Tibial artery (tissue), 4 donors: ENCODE results near the gene GCN1.

ENCODE experiments used
- DNase-seq, 2 donors: peaks; one replicate each; pipeline ENCODE4 v3.0.0-alpha.2; 2019
- H3K27ac ChIP-seq, 2 donors: fragments of 200-600 bp; sonication (generic) in 1 of 2; 1 replicate in 1 of 2; 2 replicates in 1 of 2; pipeline ENCODE4 v1.5.1; 2018 to 2019; ENCODE audit warnings: mild to moderate bottlenecking in 1 of 2
- H3K27me3 ChIP-seq, 2 donors: fragments of 200-600 bp; sonication (generic) in 1 of 2; one replicate each; pipeline versions ENCODE4 v1.5.1 to v1.6.0; 2016 to 2019
- H3K36me3 ChIP-seq, 3 donors: fragments of 200-600 bp; sonication (generic) in 2 of 3; one replicate each; pipeline ENCODE4 v1.5.1; 2016 to 2019; ENCODE audit warnings: mild to moderate bottlenecking in 2 of 3
- H3K4me1 ChIP-seq, 4 donors: fragments of 200-600 bp; sonication (generic) in 2 of 4; 1 replicate in 3 of 4; 2 replicates in 1 of 4; pipeline ENCODE4 v1.5.1; 2016 to 2019
- H3K4me3 ChIP-seq, 2 donors: fragments of 200-600 bp; sonication (generic) in 1 of 2; 1 replicate in 1 of 2; 2 replicates in 1 of 2; pipeline ENCODE4 v1.5.1; 2018 to 2019; ENCODE audit warnings: mild to moderate bottlenecking in 2 of 2
- H3K9me3 ChIP-seq, 3 donors: fragments of 200-600 bp; sonication (generic) in 1 of 3; one replicate each; pipeline ENCODE4 v1.5.1; 2016 to 2019
- intact Hi-C: fragments of 100-400 bp; cut with DNase I; formaldehyde crosslinking; loops from one replicate; pipeline ENCODE4 v1.15.0; 2023; ENCODE audit warnings: low total_unique reads
- TF ChIP-seq, protein P1 (sequence below), 2 experiments: fragments of 200-600 bp in 1 of 2; fragments of 450-650 bp in 1 of 2; IDR thresholded peaks; one replicate each; pipeline ENCODE4 v1.5.1; 2017 to 2019; ENCODE audit warnings: antibody characterized with exemption in 2 of 2, mild to moderate bottlenecking in 1 of 2, moderate library complexity in 1 of 2

The GCN1 gene

DNA sequence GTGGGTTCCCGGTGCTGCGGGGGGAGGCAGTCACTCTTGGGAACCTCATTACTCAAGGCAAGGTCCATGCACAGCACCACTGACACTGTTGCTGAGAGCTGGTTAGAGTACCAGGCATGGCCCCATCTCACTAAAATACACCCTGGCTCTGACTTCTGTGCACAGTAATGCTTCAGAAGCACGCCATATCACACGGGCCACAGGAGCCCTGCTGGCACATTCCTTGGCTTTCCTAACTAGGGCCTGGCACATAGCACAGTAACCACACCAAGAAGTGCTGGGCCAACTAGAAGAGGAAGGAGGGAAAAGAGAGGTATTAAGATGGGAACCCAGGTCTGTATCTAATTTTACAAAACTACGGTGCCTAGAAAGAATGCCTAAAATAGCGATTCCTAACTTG lies 64.5 kb downstream of the GCN1 start:
- Histone ChIP-seq H3K27ac (no peak overlapping the region), H3K9me3 (no peaks in the 10 kb centered on the region), H3K36me3 (peaks cover 77 to 90% (median 84%) of the 10 kb centered on the region in 3 donors), H3K27me3 (no peaks in the 10 kb centered on the region), H3K4me1 (no peaks in the 10 kb centered on the region), H3K4me3 (no peak overlapping the region)
- no peak for DNase-seq
- TF ChIP-seq, protein P1, sequence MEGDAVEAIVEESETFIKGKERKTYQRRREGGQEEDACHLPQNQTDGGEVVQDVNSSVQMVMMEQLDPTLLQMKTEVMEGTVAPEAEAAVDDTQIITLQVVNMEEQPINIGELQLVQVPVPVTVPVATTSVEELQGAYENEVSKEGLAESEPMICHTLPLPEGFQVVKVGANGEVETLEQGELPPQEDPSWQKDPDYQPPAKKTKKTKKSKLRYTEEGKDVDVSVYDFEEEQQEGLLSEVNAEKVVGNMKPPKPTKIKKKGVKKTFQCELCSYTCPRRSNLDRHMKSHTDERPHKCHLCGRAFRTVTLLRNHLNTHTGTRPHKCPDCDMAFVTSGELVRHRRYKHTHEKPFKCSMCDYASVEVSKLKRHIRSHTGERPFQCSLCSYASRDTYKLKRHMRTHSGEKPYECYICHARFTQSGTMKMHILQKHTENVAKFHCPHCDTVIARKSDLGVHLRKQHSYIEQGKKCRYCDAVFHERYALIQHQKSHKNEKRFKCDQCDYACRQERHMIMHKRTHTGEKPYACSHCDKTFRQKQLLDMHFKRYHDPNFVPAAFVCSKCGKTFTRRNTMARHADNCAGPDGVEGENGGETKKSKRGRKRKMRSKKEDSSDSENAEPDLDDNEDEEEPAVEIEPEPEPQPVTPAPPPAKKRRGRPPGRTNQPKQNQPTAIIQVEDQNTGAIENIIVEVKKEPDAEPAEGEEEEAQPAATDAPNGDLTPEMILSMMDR (IDR thresholded peaks at IDR 0.05): no peak
- intact Hi-C loops: no loop called here

DNA sequence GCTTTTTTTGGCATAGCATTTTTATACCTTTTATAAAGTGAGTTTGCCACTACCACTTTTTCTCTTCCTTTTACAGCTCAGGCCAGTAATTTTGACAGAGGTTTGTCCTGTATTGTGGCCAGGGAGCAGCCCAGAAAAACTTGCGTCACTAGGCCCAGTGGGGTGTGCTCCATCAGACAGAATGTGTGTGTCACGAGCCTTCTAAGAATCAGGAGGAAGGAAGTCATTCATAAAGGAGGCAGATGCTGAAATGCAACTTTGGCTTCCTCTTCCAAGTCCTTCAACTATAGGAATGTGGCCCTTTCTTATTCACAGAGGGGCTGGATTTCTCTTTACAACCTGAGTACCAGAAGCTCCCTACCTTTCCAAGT lies 67.9 kb downstream of the GCN1 start:
- TF ChIP-seq, protein P1 (IDR thresholded peaks at IDR 0.05): no peak
- H3K4me1 ChIP-seq: no peaks in the 10 kb centered on the region
- no peak overlapping the region for H3K27ac ChIP-seq
- H3K9me3 ChIP-seq: no peaks in the 10 kb centered on the region
- H3K4me3 ChIP-seq: no peak overlapping the region
- no peaks in the 10 kb centered on the region for H3K27me3 ChIP-seq
- peak; percentile 65 to 75 for DNase-seq
- intact Hi-C loops: no loop called here
- H3K36me3 ChIP-seq: peaks cover 45 to 56% (median 51%) of the 10 kb centered on the region in 3 donors

DNA sequence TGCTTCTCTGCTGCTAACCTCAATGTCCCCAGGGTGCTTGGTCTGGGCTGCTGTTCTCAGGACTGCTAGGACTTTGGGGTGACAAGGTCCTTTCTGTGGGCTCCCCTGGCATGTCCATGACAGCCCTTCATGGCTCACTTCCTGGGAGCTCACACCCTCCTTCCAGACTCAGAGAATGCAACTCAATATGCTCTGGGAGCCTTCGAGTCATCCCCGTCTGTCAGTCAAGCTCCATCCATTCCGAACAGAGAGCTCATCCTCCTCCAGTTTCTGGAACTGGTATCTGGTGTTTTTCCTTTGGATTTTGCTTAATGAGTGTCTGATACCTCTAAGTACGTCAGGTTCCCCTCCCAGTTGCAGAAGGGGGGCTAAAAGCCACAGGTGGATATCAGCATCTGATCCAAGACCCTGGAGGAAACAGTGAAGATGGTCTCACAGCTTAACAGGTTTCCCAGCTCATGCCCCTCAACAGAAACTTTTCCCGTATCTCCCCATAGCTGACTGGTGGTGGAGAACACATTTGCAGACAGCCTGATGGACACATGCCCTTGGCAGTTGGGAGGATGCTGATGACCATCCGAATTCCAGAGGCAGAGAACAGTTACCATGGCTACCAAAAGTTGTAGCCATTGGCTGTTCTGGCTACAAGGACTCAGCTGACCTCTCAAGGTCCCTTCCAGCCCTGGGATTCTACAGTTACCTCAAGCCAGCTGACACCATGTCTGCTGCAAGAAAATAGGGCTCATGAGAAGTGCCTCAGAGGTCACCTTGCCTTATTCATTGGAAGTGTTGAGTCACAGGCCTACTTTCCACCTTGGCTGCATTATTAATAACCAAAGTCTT lies 68.5 kb downstream of the GCN1 start:
- Histone ChIP-seq H3K36me3 (peaks cover 39 to 50% (median 45%) of the 10 kb centered on the region in 3 donors), H3K4me1 (no peaks in the 10 kb centered on the region), H3K27me3 (no peaks in the 10 kb centered on the region), H3K4me3 (no peak overlapping the region), H3K27ac (no peak overlapping the region), H3K9me3 (no peaks in the 10 kb centered on the region)
- TF ChIP-seq, protein P1 (IDR thresholded peaks at IDR 0.05): no peak
- DNase-seq: no peak
- intact Hi-C loops: no loop called here

DNA sequence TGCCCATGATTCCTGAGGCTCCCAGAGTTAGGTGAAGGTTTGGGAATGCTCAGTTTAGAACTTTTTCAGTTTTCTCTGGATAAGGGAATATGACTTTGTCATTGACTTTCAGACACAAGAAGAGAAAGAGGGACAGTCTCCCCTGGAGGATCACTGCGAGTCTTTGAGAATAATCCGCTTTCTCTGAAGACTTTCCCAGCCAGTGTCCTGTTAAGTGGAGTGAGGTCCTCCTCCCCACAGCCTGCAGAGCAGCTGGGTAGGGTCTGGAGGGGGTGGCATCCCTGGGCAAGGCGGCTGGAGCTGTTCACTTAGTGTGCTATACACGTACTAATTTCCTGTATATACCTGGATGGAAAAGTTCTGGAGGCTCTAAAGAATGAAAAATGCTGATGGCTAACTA lies 69.5 kb downstream of the GCN1 start:
- Histone ChIP-seq H3K4me1 (no peaks in the 10 kb centered on the region), H3K27ac (no peak overlapping the region), H3K9me3 (no peaks in the 10 kb centered on the region), H3K36me3 (peaks cover 29 to 40% (median 35%) of the 10 kb centered on the region in 3 donors), H3K4me3 (no peak overlapping the region), H3K27me3 (no peaks in the 10 kb centered on the region)
- TF ChIP-seq, protein P1 (IDR thresholded peaks at IDR 0.05): no peak
- no peak for DNase-seq
- intact Hi-C loops: no loop called here

DNA sequence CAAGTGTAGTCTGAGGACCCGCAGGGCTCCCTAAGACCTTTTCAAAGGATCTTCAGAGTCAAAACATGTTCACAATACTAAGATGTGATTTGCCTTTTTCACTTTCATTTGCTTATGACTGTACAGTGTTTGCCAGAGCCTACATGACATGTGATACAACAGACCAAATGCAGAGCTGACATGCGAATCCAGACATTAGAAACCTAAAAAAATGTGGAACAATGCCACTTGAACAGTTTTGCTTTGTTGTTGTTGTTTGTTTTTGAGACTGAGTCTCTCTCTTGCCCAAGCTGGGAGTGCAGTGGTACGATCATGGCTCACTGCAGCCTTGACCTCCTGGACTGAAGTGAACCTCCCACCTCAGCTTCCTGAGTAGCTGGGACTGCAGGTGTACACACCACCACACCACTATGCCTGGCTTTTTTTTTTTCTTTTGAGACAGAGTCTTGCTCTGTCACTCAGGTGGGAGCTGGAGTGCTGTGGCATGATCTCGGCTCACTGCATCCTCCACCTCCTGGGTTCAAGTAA lies 72.7 kb downstream of the GCN1 start:
- Histone ChIP-seq H3K27ac (no peak overlapping the region), H3K9me3 (no peaks in the 10 kb centered on the region), H3K4me3 (no peak overlapping the region), H3K36me3 (peaks cover 0 to 8% (median 3%) of the 10 kb centered on the region in 3 donors), H3K27me3 (no peaks in the 10 kb centered on the region), H3K4me1 (peaks cover 0 to 18% (median 8%) of the 10 kb centered on the region in 4 donors)
- TF ChIP-seq, protein P1 (IDR thresholded peaks at IDR 0.05): no peak
- intact Hi-C loops: no loop called here
- no peak for DNase-seq
